Neutrophil (primary cell): ENCODE results near the gene JMJD8.

Experiments used
- H3K27ac ChIP-seq: fragments of 200-600 bp; sonication (generic); 2 replicates; pipeline ENCODE4 v1.5.1; 2016; ENCODE audit warnings: mild to moderate bottlenecking, moderate library complexity
- H3K27me3 ChIP-seq: fragments of 200-600 bp; sonication (generic); 2 replicates; pipeline ENCODE4 v1.6.0; 2016; ENCODE audit warnings: mild to moderate bottlenecking
- H3K36me3 ChIP-seq: fragments of 200-600 bp; sonication (generic); 2 replicates; pipeline ENCODE4 v1.5.1; 2017
- H3K4me1 ChIP-seq, 2 experiments: fragments of 200-600 bp in 1 of 2; sonication (generic) in 1 of 2; 1 replicate in 1 of 2; 2 replicates in 1 of 2; pipeline versions ENCODE4 v1.5.1 to v1.6.1; 2013 to 2016; ENCODE audit warnings: low read depth in 1 of 2, low read length in 1 of 2, mild to moderate bottlenecking in 1 of 2, moderate library complexity in 1 of 2; ENCODE audit not compliant: control insufficient read depth in 1 of 2, insufficient read depth in 1 of 2
- H3K4me3 ChIP-seq, 2 experiments: fragments of 200-600 bp in 1 of 2; sonication (generic) in 1 of 2; 1 replicate in 1 of 2; 2 replicates in 1 of 2; pipeline ENCODE4 v1.5.1; 2013 to 2016; ENCODE audit warnings: low read depth in 1 of 2, low read length in 1 of 2, mild to moderate bottlenecking in 1 of 2, moderate library complexity in 1 of 2
- H3K9me3 ChIP-seq: fragments of 200-600 bp; sonication (generic); 2 replicates; pipeline ENCODE4 v1.5.1; 2016
- TF ChIP-seq, protein P1 (sequence below): fragments of 200-600 bp; sonication (generic); IDR thresholded peaks from 2 replicates; pipeline ENCODE4 v1.5.1; 2016; ENCODE audit warnings: antibody characterized with exemption

JMJD8 gene

DNA sequence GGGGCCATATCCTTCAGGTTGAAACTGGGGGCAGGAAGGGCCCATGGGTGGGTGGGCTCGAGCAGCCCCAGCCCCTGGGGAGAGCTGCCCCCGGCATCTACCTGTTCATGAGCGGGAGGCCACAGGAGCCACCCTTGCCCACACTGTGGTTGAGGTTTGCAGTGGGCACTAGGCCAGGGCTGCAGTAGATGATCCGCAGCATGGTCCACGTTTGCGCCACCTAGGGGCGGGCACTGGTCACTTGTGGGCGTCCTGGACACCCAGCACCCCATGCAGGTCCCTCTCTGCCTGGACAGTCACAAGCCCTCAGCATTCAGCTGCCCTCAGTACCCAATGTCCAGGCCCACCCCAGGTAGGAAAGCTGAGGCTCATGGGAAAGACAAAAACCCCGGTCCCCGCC, 1.8 kb upstream of the JMJD8 start:
- peaks cover 37 to 50% of the 10 kb centered on the region in 2 experiments for H3K4me1 ChIP-seq
- H3K36me3 ChIP-seq: peaks cover 20% of the 10 kb centered on the region
- H3K9me3 ChIP-seq: no peaks in the 10 kb centered on the region
- H3K27ac ChIP-seq: no peak overlapping the region
- H3K4me3 ChIP-seq: no peak overlapping the region
- TF ChIP-seq, protein P1, sequence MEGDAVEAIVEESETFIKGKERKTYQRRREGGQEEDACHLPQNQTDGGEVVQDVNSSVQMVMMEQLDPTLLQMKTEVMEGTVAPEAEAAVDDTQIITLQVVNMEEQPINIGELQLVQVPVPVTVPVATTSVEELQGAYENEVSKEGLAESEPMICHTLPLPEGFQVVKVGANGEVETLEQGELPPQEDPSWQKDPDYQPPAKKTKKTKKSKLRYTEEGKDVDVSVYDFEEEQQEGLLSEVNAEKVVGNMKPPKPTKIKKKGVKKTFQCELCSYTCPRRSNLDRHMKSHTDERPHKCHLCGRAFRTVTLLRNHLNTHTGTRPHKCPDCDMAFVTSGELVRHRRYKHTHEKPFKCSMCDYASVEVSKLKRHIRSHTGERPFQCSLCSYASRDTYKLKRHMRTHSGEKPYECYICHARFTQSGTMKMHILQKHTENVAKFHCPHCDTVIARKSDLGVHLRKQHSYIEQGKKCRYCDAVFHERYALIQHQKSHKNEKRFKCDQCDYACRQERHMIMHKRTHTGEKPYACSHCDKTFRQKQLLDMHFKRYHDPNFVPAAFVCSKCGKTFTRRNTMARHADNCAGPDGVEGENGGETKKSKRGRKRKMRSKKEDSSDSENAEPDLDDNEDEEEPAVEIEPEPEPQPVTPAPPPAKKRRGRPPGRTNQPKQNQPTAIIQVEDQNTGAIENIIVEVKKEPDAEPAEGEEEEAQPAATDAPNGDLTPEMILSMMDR: no peak
- peaks cover 4% of the 10 kb centered on the region for H3K27me3 ChIP-seq

DNA sequence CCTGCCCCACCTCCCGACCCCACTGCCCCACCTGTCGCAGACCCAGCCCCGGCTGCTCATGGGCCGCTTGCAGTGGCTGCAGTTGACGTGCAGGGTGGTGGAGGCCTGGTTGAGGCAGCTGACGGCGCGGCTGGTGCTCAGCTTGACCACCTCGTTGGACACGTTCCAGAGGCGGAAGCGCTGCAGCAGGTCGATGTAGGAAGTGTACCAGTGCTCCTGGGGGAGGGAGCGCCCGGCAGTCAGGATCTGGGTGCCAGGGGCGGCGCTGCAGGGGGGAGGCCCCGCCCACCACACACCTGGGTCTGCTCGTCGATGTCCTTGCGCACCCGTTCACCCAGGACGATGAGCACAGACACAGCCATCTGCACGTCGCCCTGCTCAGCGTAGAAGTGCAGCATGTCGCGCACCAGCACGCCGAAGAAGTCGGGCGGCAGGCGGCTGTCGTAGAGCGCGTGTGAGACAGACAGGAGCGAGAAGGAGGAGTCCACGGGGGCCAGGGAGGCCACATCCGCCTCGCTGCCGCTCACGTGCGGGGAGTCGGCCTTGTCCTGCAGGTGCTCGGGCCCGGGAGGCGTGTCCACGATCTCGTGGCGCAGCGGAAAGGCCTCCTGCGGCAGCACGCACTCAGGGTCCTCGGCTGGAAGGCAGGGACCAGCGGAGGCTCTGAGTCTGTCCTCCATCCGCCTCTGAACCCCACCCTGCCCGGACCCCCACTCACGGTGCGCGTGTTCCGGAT, 995 bp upstream of the JMJD8 start:
- H3K4me1 ChIP-seq: peaks cover 43 to 49% of the 10 kb centered on the region in 2 experiments

DNA sequence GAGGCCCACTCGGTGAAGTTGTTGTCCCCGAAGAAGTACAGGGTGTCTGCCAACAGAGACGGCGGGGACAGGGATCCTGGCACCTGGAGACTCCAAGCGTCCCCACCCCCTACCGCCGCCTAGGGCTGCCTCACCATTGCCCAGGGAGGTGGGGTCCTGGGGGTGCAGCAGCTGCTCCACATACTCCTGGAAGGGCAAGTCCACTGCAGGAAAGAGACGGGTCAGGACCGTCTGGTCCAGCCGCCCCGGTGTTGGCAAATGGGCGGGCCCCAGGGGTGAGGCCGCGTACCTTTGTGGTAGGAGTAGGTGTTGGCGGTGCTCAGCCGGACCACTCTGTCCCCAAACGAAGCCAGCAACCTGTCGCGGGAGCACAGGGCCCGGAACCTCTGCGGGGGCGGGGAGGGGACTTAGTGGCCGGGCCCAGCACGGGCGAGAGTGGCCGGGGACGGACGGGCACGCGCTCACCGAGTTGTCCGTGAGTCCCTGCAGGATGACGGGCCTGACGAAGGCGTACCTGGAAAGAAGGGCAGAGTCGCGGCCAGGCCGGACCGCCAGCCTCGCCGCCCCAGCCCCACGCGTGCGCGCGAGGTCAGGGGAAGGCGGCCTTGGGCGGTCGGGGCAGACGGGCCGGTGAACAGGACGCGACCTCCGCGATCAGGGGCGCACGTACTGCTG, 601 bp downstream of the JMJD8 start:
- Histone ChIP-seq H3K27ac (peak overlapping the region; percentile 88), H3K27me3 (no peaks in the 10 kb centered on the region), H3K4me1 (peaks cover 33 to 53% of the 10 kb centered on the region in 2 experiments), H3K36me3 (peaks cover 20% of the 10 kb centered on the region), H3K9me3 (no peaks in the 10 kb centered on the region), H3K4me3 (peak overlapping the region; percentile 81 to 82)
- TF ChIP-seq, protein P1: no peak

More for the DNA sequence above, 995 bp upstream of the JMJD8 start:
- Histone ChIP-seq H3K27me3 (no peaks in the 10 kb centered on the region), H3K4me3 (peak overlapping the region in 1 of 2 experiments; percentile 82), H3K27ac (peak overlapping the region; percentile 88), H3K36me3 (peaks cover 20% of the 10 kb centered on the region), H3K9me3 (no peaks in the 10 kb centered on the region)
- TF ChIP-seq, protein P1: no peak

DNA sequence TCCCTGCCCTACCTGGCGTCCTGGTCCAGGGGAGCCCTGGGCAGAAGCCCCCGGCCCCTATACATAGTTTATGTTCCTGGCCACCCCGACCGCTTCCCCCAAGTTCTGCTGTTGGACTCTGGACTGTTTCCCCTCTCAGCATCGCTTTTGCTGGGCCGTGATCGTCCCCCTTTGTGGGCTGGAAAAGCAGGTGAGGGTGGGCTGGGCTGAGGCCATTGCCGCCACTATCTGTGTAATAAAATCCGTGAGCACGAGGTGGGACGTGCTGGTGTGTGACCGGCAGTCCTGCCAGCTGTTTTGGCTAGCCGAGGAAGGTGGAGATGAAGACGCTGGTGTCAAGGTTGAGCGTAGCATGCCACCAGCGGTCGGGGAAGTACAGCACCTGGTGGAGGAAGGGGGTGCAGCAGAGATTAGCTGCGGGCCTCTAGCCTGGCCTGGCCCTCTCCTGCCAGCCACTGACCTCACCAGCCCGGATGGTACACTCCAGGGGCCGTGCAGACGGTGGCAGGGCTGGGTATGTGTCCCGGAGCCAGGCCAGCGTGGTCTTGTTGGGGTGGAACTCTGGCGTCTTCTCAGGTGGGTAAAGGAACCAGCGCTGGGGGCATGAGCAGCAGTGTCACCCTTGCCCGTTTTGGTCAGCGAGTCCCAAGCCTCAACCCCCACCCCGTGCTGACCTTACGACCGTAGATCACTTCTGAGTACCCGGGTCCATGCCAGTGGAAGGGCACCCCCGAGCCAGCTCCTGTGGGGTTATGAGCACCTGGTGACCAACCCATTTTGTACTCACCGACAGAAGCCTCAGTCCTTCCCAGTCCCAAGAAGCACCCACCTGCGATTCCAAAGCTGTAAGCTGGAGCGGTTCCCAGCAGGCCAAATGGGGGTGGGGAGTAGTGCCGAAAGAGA, 1.4 kb downstream of the JMJD8 start:
- peaks cover 33 to 54% of the 10 kb centered on the region in 2 experiments for H3K4me1 ChIP-seq
- H3K36me3 ChIP-seq: peaks cover 20% of the 10 kb centered on the region

More for the DNA sequence above, 1.4 kb downstream of the JMJD8 start:
- Histone ChIP-seq H3K27me3 (peaks cover 7% of the 10 kb centered on the region), H3K9me3 (no peaks in the 10 kb centered on the region), H3K27ac (no peak overlapping the region), H3K4me3 (no peak overlapping the region)
- TF ChIP-seq, protein P1: no peak
